NCI-H345 treated with DMSO at 0.1 percent for 48 hours (cell line): ENCODE results near the gene PXMP4.

Source experiments
- DNase-seq: peaks from one replicate; lab custom pipeline; 2025; ENCODE audit not compliant: unreplicated experiment; lab: John Stamatoyannopoulos, UW

The PXMP4 gene

GRCh38 chr20:33670715-33671499 is 49.2 kb downstream of the PXMP4 start:
- no peak for DNase-seq

GRCh38 chr20:33669873-33670640 is 50.1 kb downstream of the PXMP4 start:
- DNase-seq, result no peak

GRCh38 chr20:33669224-33669623 is 50.9 kb downstream of the PXMP4 start:
- no peak for DNase-seq

GRCh38 chr20:33668466-33669155 is 51.5 kb downstream of the PXMP4 start:
- no peak for DNase-seq

GRCh38 chr20:33667676-33668465 is 52.2 kb downstream of the PXMP4 start:
- peak; percentile 67 for DNase-seq

GRCh38 chr20:33667245-33667675 is 52.9 kb downstream of the PXMP4 start:
- no peak for DNase-seq

GRCh38 chr20:33666293-33667244 is 53.5 kb downstream of the PXMP4 start, which contains the start of gene ACTL10:
ACTL10 (plus strand) TSS chr20:33666943; CDS start chr20:33667498, 555 bp downstream.
- DNase-seq, result peak; percentile 78

GRCh38 chr20:33664762-33665144 is 55.4 kb downstream of the PXMP4 start:
- DNase-seq, result no peak

- DNase-seq, result no peak
Measured at GRCh38 chr20:33664085-33664761, 55.9 kb downstream of the PXMP4 start.

- peak; percentile 74 for DNase-seq
Measured at GRCh38 chr20:33663161-33664084, 56.7 kb downstream of the PXMP4 start.

- DNase-seq, result no peak
Measured at GRCh38 chr20:33662172-33662571, 57.9 kb downstream of the PXMP4 start, which contains the start of gene C20orf144. C20orf144 (plus strand) TSS chr20:33662327; CDS start chr20:33662346, 19 bp downstream.

GRCh38 chr20:33660685-33661058 is 59.4 kb downstream of the PXMP4 start:
- no peak for DNase-seq

- DNase-seq, result no peak
Measured at GRCh38 chr20:33660035-33660684, 60.0 kb downstream of the PXMP4 start.

- no peak for DNase-seq
Measured at GRCh38 chr20:33659341-33660034, 60.6 kb downstream of the PXMP4 start.

- no peak for DNase-seq
Measured at GRCh38 chr20:33658929-33659328, 61.2 kb downstream of the PXMP4 start.

- DNase-seq, result no peak
Measured at GRCh38 chr20:33658510-33658909, 61.6 kb downstream of the PXMP4 start.

- no peak for DNase-seq
Measured at GRCh38 chr20:33657704-33658095, 62.4 kb downstream of the PXMP4 start.
